Stimulated activated CD8-positive, alpha-beta memory T cell treated with anti-CD3 and anti-CD28 coated beads, Interleukin-15, amount 100 ng/mL, for 48 hours (primary cell): Measurements from ENCODE around the gene PACSIN2.

Source experiments
- DNase-seq, 2 donors: peaks; one replicate each; pipeline ENCODE4 v3.0.0-alpha.2; 2020; ENCODE audit warnings: low read depth in 2 of 2

PACSIN2 gene

DNA sequence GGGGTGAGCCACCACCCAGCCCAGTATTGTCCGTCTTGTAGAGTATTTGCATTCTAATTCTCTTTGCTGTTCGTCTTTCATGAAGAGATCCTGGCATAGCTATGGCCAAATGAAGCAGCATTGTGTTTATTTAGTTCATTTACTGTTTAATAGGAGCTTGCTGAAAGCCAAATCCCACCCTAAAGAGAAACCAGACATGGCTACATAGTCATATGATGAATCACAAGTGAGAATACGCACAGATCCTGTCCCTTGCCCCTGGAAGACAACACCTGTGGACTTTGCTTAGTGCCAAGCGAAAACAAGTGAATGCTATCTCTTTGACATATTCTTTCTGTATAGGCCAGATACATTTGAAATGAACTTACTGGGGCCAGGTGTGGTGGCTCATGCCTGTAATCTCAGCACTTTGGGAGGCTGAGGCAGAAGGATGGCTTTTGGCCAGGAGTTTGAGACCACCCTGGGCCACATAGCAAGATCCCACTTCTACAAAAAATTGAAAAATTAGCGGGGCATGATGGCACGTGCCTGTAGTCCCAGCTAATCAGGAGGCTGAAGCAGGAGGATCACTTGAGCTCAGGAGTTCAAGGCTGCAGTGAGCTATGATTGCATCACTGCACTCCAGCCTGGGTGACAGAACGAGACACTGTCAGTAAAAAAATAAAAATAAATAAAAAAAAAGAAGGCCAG is 152.8 kb downstream of the PACSIN2 start:
- no peak for DNase-seq

DNA sequence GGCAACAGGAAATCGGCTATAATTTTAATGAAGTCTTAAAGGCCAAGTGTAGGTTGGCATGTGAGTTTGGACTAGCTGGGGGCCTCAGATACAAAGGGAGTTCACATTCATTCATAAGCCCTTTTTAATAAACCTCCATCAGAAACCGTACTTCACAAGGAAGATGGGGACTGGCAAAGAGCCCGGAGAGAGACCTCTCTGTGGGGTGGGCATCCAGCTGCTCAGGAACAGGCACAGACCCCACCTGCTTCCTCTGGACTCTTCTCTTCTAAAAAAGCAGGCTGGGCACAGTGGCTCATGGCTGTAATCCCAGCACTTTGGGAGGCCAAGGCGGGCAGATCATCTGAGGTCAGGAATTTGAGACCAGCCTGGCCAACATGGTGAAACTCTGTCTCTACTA is 154.0 kb downstream of the PACSIN2 start:
- no peak for DNase-seq

DNA sequence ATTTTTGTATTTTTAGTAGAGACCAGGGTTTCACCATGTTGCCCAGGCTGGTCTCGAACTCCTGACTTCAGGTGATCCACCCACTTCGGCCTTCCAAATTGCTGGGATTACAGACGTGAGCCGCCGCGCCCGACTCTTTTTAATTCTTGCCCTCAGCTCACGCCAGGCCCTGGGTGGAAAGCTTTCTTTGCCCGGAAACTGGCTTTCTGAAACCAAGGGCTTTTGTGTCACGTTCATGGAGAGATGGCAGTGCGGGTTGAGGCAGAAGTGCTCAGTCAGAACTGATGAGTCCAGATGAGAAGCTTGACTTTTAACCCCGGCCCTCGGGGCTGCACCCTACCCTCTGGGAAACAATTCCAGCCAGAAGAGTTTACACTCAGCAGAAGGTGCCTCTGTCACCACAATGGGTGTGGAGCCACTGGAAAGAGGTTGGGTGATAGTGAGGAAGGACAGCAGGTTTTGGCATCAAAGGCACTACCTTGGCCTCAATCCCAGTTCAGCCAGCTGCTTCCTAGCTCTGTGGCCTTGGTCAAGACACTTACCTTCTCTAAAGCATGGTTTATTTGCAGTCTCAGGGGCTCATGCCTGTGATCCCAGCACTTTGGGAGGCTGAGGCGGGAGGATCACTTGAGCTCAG is 157.0 kb downstream of the PACSIN2 start:
- DNase-seq, result no peak

DNA sequence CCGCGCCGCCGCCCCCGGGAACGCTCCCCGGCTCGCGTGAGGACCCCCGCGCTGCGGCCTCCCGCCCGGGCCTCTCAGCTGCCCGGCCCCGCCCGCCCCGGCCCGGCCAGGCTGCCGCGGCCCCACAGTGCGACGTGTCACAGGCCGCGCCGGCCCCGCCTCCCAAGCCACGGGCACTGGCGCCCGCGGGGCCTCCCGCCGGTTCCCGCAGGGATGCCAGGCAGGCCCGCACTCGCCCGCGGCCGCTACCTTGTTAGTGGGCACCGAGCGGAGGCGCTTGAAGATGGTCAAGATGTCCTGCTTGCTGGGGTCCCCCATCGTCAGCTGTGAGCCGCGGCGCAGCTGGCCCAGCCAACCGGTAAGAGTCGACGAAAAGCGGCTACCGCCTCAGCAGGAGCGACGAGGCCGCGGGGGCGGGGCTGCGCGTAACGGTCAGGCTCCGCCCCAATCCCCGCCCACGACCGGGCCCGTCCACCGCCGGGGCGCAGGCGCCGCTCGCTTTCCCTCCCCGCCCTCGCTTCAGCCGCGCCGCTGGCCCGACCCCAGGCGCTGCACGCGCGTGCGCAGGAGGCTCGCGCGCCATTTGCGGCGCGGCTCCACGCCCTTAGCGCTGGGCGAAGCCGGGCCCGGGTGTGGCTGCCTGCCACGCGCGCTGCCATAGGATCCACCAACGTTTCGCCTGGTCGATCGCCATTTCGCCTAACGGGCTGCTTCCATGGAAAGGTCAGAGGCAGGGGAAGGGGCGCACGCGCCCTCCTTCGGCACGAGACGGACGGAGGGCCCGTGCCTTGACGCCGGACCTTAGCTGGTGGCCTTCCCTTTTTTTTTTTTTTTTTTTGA is 157.9 kb downstream of the PACSIN2 start, which contains the start of gene ARFGAP3:
ARFGAP3 (minus strand) TSS at position 409 of the 840 bp plus-strand sequence; CDS start at position 318, 91 bp downstream.
- peak; percentile 94 for DNase-seq

DNA sequence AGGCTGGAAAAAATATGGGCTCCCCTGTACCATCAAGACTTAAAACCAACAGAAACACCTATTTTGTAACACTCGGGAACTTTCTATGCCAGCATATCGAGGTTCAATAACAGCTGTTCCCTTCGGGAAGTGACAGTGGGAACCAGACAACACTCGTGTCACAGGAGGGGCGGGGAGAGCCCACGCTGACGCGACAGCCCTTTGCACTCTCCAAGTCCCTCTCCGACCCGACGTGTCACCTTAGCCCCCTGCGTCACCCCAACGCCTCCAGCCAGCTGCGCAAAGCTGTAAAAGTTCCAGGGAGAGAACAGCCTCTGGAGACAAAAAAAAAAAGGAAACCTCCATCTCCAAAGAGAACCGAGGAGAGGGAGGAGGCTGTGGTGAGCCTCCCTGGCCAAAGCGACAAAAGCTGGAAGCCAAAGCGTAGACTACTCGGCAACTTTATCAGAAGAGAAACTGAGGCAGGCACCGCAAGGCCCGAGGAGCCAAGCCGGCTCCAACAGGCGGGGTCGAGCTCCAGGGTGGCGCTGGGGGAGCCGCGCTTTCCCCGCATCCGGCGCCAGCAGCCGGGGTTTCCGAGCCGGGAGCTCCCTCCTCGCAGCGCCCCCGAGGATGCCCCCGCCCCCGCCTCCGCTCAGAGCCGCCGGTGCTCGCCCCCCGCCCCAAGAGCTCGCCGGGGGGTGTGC is 158.6 kb downstream of the PACSIN2 start:
- DNase-seq, result peak; percentile 22 to 44

DNA sequence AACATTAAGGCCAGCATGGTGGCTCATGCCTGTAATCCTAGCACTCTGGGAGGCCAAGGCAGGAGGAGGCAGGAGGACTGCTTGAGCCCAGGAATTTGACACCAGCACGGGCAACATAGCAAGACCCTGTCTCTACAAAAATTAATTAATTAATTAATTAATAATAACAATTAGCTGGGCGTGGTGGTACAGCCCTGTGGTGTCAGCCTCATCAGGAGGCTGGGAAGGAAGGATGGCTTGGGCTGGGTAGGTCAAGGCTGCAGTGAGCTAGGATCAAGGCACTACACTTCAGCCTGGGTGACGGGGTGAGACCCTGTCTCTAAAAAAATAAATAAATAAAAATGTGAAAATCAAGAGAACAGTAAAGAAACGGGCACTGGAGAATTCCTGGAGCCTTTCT is 159.2 kb downstream of the PACSIN2 start:
- DNase-seq, result no peak

DNA sequence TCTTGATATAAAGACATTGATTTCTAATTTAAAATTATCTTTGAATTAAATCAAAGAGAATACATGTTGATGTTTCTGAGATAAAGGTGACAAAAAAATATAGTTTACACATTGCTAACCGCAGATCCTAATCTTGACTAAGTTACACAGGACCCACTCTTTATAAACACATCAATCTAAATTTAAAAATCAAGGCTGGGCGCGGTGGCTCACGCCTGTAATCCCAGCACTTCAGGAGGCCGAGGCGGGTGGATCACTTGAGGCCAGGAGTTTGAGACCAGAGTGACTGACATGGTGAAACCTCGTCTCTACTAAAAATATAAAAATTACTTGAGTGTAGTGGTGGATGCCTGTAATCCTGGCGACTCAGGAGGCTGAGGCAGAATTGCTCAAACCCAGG is 159.7 kb downstream of the PACSIN2 start:
- DNase-seq, result no peak

DNA sequence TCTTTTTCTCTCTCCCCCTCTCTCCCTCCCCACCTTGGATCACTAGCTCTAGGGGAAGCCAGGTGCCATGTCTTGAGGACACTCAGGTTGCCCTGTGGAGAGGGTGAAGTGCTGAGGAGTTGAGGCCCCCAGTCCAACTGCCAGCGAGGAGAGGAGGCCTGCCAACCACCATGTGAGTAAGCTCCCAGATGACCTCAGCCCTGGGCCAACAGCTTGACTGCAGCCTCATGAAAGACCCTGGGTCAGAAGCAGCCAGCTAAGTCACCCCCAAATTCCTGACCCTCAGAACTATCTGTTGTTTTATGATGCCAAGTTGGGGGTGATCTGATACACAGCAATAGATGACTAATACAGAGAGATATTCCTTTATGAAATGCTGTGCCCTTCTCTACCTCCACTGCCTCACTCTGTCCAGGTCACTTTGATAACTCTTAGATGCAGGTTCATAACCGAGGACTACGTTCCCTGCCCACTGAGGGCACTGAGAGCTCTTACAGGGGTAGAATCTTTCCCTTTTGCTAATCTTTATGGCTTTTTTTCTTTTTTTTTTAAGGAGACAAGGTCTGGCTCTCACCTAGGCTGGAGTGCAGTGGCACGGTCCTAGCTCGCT is 165.9 kb downstream of the PACSIN2 start:
- no peak for DNase-seq

DNA sequence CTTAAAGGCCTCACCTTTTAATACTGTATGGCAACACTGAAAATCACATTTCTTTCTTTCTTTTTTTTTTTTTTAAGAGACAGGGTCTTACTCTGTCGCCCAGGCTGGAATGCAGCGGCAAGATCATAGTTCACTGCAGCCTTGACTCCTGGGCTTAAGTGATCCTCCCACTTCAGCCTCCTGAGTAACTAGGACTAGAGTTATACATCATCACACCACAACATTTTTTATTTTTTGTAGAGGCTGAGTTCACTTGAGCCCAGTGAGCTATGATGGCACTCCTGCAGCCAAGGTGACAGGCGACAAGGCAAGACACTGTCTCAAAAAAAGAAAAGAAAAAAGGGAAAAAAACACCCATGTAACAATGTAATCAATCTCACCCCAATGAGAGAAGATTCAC is 167.8 kb downstream of the PACSIN2 start:
- no peak for DNase-seq

DNA sequence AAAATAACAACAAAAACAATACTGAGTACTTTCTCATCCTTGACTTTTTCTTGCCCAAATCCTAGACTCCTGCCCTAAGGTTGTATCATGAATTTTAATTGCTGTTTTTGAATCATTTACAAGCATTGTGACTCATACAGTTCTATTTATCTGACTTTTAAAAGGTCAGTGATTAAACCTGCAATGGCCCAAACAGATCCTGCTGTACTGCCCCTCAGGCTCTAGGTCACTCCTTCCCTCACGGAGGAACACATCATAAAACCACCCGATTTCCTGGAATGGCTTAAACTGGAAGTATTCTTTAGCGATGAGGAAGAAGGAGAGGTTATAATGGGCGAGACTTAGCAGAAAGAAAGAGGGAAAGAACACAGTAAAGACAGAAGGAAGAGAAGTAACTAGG is 170.2 kb downstream of the PACSIN2 start:
- no peak for DNase-seq

DNA sequence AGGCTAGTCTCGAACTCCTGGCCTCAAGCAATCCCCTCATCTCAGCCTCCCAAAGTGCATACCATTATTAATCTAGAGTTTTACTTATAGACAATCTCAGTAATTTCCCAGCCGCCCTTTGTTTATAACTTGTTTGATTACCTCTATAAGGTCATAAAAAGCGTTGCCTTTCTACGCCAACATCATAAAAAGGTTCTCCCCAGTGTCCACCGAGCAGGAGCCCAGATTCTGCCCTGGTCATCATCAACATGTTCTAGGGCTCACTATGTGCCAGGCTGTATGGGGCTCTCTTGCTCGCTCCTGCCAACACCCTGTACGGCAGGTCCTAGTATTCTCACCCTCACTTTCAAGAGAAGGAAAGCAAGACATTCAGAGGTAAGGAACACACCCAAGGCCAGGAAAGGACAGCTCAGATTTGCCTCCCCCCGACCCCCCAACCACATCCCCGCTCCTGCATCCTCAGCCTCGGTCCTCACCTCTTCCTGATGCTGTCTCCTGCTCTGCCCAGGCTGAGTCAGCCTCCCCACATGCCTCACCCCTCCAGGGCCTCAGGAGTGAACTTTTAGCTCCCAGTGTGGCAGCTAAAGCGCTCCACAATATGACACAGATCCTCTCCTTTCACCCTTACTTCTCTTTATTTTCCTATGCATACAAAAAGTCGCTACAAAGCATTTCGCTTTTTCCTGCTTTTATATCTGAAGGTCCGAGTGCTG is 172.1 kb downstream of the PACSIN2 start:
- no peak for DNase-seq

DNA sequence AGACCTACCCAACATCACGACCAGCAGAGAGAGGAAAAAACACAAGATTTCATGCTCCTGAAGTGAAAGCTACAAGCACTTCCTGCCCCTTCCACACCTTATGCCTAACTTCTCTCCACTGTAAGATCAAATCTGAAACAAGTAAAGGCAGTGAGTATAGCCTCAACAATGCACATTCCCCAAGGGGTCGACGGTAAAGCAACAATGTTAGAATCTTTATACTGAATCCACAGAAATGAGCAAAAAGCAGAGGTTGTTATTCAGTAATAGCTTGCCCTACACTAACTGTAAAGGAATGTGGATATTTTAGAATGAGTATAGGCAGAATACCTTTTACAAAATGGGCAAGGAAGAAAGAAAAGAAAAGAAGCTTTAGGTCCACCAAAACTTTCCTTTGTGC is 173.5 kb downstream of the PACSIN2 start:
- no peak for DNase-seq

DNA sequence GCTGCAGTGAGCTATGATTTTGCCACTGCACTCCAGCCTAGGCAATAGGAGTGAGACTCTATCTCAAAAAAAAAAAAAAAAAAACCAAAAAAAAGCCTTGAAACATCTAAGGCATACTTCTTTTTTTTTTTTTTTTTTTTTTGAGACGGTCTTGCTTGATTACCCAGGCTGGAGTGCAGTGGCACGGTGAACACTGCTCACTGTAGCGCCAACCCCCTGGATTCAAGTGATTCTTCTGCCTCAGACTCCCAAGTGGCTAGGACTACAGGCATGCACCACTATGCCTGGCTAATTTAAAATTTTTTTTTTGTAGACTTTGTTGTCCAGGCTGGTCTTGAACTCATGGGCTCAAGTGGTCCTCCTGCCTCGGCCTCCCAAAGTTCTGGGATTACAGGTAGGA is 177.4 kb downstream of the PACSIN2 start:
- no peak for DNase-seq

DNA sequence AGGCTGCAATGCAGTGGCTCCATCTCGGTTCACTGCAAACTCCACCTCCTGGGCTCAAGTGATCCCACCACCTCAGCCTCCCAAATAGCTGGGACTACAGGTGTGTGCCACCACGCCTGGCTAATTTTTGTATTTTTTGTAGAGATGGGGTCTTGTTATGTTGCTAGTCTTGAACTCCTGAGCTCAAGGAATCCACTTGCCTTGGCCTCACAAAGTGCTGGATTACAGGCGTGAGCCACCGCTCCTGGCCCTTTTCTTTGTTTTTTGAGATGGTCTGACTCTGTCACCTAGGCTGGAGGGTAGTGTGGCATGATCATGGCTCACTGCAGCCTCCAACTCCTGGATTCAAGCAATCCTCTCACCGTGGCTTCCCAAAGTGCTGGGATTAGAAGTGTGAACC is 178.9 kb downstream of the PACSIN2 start:
- no peak for DNase-seq

DNA sequence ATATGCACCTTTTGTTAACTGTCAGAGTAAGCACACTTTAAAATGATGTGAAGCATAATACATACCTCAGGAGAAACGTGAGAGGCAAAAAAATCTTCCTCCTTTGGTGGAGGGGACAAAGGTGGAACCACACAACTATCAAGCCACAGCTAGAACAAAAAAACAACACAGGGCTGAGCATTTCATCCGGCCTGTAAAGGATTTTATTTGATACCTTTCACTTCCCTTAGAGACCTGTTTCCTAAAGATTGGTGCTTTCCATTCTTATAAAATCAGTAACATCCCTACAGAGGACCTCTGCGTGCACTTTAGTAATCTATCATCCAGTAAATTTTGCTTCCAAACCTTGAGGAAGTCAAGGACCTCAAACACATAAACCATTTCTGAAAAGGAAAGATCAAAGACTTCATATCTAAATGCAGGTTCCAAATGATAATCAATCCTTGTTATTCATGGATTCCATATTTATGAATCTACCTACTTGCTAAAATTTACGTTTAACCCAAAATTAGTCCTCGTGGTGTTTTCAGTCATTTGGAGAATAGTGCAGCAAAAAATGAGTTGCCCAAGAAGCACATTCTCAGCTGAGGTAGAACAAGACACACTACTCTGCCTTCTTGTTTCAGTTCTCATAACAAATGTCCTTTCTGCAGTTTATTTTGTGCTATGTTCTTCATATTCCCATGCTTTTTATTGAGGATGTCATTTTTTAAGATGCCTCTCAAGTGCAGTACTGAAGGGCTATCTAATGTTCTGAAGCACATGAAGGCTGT is 180.6 kb downstream of the PACSIN2 start:
- DNase-seq, result no peak

DNA sequence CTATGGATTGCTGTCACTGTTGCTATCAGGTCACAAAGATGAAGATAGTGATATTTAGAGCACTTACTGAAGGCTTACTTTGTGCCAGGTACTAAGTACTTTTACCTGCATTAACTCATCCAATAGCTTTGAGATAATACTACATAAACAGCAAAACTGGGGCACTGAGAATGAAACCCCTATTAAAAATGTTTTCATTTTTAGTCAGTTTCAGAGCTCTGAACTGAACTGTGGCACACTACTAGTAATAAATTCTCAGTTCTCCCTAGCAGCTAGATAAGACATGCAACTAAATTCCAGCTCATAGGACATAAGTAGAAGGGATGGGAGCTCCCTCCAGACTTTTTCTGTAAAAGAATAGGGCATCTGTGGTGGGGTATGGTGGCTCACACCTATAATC is 181.8 kb downstream of the PACSIN2 start:
- no peak for DNase-seq

DNA sequence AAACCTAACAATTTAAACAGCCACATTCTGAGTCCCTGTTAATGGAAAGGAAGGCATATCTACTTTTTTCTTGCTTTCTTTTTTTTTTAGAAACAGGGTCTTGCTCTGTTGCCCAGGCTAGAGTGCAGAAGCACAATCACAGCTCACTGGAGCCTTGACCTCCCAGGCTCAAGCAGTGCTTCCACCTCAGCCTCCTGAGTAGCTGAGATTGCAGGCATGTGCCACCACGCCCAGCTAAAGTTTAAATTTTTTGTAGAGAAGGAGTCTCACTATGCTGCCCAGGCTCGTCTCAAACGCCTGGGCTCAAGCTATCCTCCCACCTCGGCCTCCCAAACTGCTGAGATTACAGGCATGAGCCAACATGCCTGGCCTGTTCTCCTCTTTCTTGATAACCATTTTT is 183.2 kb downstream of the PACSIN2 start:
- DNase-seq, result no peak

DNA sequence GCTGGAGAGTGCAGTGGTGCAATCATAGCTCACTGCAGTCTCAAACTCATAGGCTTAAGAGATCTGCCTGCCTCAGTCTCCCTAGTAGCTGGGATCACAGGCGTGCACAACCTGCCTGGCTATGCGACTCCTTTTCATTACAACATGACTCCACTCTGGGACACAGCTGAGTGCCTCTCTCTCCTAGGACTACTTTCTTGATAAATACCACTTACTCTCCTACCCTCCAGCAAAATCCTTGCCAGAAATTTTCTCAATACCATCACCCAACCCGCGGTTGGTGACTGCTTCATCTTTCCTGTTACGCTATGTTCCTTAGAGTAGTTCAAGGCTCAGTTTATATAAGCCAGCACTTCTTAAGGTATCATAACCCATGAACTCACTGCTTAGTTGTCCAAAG is 184.8 kb downstream of the PACSIN2 start:
- no peak for DNase-seq

DNA sequence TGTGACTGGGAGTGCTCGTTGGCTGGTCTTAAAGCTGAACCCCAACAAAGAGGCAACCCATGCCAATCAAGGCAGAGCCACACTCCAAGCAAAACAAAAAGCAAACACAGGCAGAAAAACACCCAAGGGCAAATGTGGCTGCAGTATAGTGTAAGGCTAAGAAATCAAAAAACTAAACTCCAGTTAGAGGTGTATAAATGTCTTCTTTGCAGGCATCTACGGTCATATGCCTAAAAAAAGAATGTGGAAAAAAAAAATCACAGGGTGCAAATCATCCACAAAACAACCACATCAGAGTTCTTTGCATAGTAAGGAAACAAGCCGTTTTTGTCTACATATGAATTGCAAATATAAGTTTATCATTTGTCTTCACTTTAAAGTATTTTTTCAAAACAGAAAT is 185.6 kb downstream of the PACSIN2 start:
- DNase-seq, result no peak

DNA sequence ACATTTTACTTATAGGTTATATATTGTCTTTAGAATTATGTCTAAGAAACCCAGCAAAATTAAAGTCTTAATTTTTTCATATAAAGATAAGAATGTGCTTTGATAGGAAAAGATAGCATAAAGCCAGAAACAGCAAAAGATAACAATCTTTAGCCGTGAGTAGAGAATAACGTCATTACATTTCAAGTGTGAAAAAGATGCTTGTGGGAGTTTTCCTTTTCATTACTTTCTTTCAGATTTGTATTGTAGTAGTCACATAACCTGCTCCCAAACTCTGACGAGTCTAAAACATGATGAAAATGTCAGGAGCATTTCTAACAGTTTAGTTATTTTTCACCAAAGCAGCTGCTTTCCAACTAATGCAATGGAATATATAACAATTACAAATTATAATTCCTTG is 189.2 kb downstream of the PACSIN2 start:
- no peak for DNase-seq
